Gastroesophageal sphincter (tissue), 3 donors: Measurements from ENCODE around the gene PLPP3.

Experiments used
- POLR2A ChIP-seq, 2 donors: fragments of 450-650 bp; IDR thresholded peaks; one replicate each; pipeline ENCODE4 v1.6.1; 2017; ENCODE audit warnings: antibody characterized with exemption in 2 of 2, mild to moderate bottlenecking in 2 of 2, moderate library complexity in 1 of 2
- TF ChIP-seq, protein P1 (sequence below), 4 experiments: fragments of 200-600 bp in 2 of 4; fragments of 450-650 bp in 2 of 4; sonication (generic) in 1 of 4; IDR thresholded peaks; one replicate each; pipeline ENCODE4 v1.5.1; 2017 to 2019; ENCODE audit warnings: antibody characterized with exemption in 4 of 4, mild to moderate bottlenecking in 2 of 4, moderate library complexity in 2 of 4

DNA sequence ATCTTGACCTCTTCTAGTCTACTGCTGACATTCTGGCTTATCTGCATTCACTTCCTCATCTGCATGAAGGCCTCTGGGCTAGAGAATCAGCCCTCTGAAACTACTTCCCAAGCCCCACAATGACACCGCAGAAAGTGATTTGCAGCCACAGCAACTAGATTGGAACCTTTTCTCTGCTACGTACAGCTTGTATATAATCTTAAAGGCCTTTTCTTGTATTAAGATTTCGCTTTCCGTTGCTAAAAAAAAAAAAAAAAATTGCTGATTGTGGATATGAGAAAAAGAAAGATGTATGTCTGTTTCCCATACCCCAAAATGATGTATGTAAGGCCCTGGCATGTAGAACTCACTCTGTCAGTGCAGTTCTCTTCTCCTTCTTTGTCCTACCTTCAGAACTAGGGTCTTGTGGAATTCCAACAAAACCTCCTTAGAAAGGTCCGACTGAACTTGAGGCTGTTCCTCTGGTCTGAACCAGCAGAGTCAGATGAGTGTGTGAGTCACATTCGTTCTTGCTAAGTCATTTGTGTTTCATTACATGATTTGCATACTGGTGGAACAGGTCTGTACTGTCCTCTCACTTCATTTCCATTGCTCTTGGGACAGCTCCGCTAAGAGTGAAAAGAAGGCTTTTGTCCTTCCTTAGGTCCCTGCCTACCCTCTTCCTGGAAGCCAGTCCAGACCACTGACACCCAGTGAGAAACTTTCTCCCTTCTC lies 62.7 kb downstream of the PLPP3 start:
- TF ChIP-seq, protein P1, sequence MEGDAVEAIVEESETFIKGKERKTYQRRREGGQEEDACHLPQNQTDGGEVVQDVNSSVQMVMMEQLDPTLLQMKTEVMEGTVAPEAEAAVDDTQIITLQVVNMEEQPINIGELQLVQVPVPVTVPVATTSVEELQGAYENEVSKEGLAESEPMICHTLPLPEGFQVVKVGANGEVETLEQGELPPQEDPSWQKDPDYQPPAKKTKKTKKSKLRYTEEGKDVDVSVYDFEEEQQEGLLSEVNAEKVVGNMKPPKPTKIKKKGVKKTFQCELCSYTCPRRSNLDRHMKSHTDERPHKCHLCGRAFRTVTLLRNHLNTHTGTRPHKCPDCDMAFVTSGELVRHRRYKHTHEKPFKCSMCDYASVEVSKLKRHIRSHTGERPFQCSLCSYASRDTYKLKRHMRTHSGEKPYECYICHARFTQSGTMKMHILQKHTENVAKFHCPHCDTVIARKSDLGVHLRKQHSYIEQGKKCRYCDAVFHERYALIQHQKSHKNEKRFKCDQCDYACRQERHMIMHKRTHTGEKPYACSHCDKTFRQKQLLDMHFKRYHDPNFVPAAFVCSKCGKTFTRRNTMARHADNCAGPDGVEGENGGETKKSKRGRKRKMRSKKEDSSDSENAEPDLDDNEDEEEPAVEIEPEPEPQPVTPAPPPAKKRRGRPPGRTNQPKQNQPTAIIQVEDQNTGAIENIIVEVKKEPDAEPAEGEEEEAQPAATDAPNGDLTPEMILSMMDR (IDR thresholded peaks at IDR 0.05): no peak
- no peak for TF ChIP-seq POLR2A (IDR thresholded peaks at IDR 0.05)
